ENCODE data around the gene ILDR2.

- TF ChIP-seq CTCF (IDR thresholded peaks at IDR 0.05) (no peak), POLR2A (IDR thresholded peaks at IDR 0.05) (no peak)
Observed at GRCh38 chr1:166889776-166890175, 85.6 kb downstream of the ILDR2 start.

Measured in gastroesophageal sphincter (tissue), 3 donors.